Neural crest cell (in vitro differentiated cells): ENCODE measurements around the gene GORASP2. TPM values are rescaled to one million over a fixed set of nuclear protein-coding genes. Genes with fewer than 3 reads are reported as not detected.

ENCODE experiments used
- DNase-seq: peaks from one replicate; pipeline ENCODE4 v3.0.0; 2021; ENCODE audit warnings: low read depth, mixed read lengths, low spot score
- H3K27ac Mint-ChIP-seq: one replicate; pipeline ENCODE4 v1.8.0; 2021; ENCODE audit warnings: mild to moderate bottlenecking, mixed read lengths; ENCODE audit not compliant: unreplicated experiment
- H3K27me3 Mint-ChIP-seq: 2 replicates; pipeline ENCODE4 v1.8.0; 2021; ENCODE audit warnings: low read depth, mild to moderate bottlenecking, mixed read lengths
- H3K36me3 Mint-ChIP-seq: 2 replicates; pipeline ENCODE4 v1.8.0; 2021; ENCODE audit warnings: low read depth, mild to moderate bottlenecking, mixed read lengths
- H3K4me1 Mint-ChIP-seq: 2 replicates; pipeline ENCODE4 v1.8.0; 2021; ENCODE audit warnings: mixed read lengths
- H3K4me3 Mint-ChIP-seq: one replicate; pipeline ENCODE4 v1.8.0; 2021; ENCODE audit warnings: mild to moderate bottlenecking, mixed read lengths
- H3K9me3 Mint-ChIP-seq: 2 replicates; pipeline ENCODE4 v1.8.0; 2021; ENCODE audit warnings: mixed read lengths
- total RNA-seq: library from RNA; stranded (reverse); gene quantifications from 2 replicates; pipeline ENCODE4 v1.2.1, GENCODE V29; 2021
- TF ChIP-seq, protein P1 (sequence below): fragments of 200-600 bp; sonication (generic); conservative IDR thresholded peaks from 2 replicates; pipeline ENCODE4 v1.5.0; 2021; ENCODE audit warnings: antibody characterized with exemption, mild to moderate bottlenecking

GORASP2 gene
- total RNA-seq, 1 donor from 2014 or later: 71.4 TPM

GRCh38 chr2:170973225-170973491 is 44.1 kb downstream of the GORASP2 start:
- Mint-ChIP-seq H3K9me3 (no peaks in the 10 kb centered on the region), H3K4me1 (peaks cover 18% of the 10 kb centered on the region)

GRCh38 chr2:170973492-170974303 is 44.6 kb downstream of the GORASP2 start:
- peak overlapping the region; percentile 83 for H3K27ac Mint-ChIP-seq
- TF ChIP-seq, protein P1, sequence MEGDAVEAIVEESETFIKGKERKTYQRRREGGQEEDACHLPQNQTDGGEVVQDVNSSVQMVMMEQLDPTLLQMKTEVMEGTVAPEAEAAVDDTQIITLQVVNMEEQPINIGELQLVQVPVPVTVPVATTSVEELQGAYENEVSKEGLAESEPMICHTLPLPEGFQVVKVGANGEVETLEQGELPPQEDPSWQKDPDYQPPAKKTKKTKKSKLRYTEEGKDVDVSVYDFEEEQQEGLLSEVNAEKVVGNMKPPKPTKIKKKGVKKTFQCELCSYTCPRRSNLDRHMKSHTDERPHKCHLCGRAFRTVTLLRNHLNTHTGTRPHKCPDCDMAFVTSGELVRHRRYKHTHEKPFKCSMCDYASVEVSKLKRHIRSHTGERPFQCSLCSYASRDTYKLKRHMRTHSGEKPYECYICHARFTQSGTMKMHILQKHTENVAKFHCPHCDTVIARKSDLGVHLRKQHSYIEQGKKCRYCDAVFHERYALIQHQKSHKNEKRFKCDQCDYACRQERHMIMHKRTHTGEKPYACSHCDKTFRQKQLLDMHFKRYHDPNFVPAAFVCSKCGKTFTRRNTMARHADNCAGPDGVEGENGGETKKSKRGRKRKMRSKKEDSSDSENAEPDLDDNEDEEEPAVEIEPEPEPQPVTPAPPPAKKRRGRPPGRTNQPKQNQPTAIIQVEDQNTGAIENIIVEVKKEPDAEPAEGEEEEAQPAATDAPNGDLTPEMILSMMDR: peak; percentile 96
- DNase-seq: peak; percentile 89
- H3K4me3 Mint-ChIP-seq: peak overlapping the region; percentile 85
- peaks cover 18% of the 10 kb centered on the region for H3K4me1 Mint-ChIP-seq
- no peaks in the 10 kb centered on the region for H3K36me3 Mint-ChIP-seq
- peaks cover 6% of the 10 kb centered on the region for H3K27me3 Mint-ChIP-seq
- no peaks in the 10 kb centered on the region for H3K9me3 Mint-ChIP-seq

More at GRCh38 chr2:170973225-170973491, 44.1 kb downstream of the GORASP2 start:
- Mint-ChIP-seq H3K4me3 (peak overlapping the region; percentile 85), H3K27ac (peak overlapping the region; percentile 83), H3K36me3 (peaks cover 2% of the 10 kb centered on the region), H3K27me3 (peaks cover 6% of the 10 kb centered on the region)
- TF ChIP-seq, protein P1: no peak
- no peak for DNase-seq

GRCh38 chr2:170974304-170974993 is 45.4 kb downstream of the GORASP2 start:
- H3K27me3 Mint-ChIP-seq: peaks cover 6% of the 10 kb centered on the region
- peaks cover 18% of the 10 kb centered on the region for H3K4me1 Mint-ChIP-seq
- DNase-seq: no peak

DNA sequence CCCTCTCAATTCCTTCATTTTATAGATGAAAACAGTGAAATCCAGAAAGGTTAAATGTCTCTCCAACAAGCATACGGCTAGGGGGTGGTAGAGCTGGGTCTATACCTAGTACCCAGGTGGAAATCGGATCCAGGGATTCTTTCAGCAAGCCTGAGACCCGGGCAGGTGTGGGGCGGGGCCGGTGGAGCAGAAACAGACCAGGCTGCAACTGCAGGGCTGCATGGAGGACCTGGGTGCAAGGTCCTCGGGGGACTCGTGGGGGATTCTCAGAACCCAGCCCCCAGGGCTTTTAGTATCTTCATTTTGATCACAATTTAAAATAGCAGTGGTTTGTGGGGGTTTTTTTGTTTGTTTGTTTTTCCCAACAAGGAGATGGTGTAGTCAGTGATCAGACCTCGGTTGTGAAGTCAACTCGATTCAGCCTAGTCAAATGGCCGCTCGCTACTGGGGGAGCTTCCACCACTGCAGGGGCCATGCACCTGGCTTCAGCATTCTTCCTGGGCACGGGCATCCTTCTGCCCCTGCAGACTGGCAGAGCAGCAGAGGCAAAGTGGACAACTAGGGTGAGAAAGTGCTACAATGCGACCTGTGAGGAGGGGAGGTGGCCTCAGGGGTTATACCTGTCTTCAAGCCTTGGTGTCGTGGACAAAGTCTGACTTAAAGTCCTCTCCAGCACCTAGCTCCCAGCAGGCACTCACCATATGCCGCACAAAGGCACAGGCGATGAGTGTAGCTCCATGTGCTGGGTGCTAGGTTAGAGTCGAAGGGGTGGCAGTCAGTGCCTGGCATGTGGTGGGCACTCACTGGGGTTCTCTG is 46.3 kb downstream of the GORASP2 start:
- H3K4me3 Mint-ChIP-seq: peak overlapping the region; percentile 76

More at GRCh38 chr2:170974304-170974993, 45.4 kb downstream of the GORASP2 start:
- TF ChIP-seq, protein P1: no peak
- no peak overlapping the region for H3K27ac Mint-ChIP-seq
- H3K36me3 Mint-ChIP-seq: no peaks in the 10 kb centered on the region
- peak overlapping the region; percentile 76 for H3K4me3 Mint-ChIP-seq
- H3K9me3 Mint-ChIP-seq: no peaks in the 10 kb centered on the region

GRCh38 chr2:170975943-170976270 is 46.9 kb downstream of the GORASP2 start:
- Mint-ChIP-seq H3K27ac (no peak overlapping the region), H3K4me3 (no peak overlapping the region), H3K27me3 (peaks cover 8% of the 10 kb centered on the region), H3K36me3 (no peaks in the 10 kb centered on the region), H3K9me3 (no peaks in the 10 kb centered on the region), H3K4me1 (peaks cover 18% of the 10 kb centered on the region)
- TF ChIP-seq, protein P1: no peak
- DNase-seq: no peak

More for the DNA sequence above, 46.3 kb downstream of the GORASP2 start:
- H3K27ac Mint-ChIP-seq: no peak overlapping the region
- TF ChIP-seq, protein P1: no peak
- H3K36me3 Mint-ChIP-seq: no peaks in the 10 kb centered on the region
- no peak for DNase-seq
- H3K27me3 Mint-ChIP-seq: peaks cover 6% of the 10 kb centered on the region
- H3K9me3 Mint-ChIP-seq: no peaks in the 10 kb centered on the region
- H3K4me1 Mint-ChIP-seq: peaks cover 18% of the 10 kb centered on the region
